ENCODE data around the gene LHX5.

LHX5 gene

DNA sequence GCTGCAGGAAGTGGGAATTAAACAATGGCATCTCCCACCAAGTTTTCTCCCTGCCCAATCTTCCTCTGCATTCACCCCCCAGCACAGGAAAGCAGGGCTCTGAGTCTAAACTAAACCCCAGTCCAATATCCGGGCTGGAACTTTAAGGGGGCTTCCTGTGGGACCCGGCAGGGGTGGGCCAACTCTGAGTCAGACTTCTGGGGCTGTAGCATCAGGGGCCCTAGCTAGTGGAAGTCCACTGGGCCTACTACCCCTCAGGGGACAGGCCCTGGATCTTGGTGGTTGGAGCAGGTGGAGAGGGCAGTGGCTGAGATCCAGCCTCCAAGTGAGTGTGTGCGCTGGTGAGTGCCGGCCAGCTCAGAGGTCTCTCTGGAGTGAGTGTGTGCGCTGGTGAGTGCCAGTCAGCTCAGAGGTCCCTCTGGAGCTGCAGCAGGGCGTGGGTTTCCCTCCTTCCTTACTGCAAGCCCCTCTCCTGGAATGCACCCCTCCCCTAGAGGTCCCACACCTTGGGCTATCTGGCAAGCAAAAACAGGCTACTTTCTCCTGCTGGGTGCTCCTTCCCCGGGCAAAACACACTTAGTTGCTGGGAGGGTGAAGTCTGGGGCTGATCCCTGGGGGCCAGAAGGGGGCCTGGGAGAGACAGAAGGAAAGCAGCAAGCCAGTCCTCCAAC, 5.6 kb upstream of the LHX5 start:
- no peak for DNase-seq

DNA sequence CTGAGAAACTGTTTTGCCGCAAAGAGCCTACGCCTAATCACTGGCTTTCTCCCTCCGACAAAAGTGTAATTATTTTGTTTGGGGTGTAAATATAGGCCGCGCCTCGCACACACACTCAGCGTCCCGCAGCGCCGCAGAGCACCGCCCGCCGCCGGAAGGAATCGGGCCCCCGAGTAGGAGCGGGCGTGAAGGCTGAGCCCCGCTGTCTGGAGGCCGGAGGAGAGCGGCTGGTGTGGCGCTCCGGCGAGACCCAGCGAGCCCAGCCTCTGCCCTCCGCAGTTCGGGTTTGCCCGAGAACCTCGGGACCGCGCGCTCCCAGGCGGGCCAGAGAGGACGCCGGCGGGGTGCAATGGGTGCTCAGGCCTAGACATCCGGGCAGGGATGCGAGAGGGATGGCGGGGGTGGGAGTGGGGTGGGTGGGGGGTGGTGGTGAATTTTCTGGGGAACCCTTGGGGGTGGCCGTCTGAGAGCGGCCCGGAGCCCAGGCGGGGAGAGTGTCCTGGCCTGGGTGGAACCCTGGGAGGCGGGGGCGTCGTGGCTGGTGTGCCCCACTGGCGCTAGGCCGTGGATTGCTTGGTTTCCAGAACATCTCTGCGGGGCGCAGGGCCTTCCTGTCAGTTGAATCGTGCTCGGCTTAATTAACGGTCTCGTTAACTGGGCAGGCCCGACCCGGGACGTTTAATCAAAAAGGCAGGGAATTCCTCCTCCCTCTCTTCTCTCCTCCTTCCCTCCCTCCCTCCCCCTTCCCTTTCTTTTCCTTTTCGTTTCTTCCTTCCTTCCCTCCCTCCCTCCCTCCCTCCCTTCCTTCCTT, 4.7 kb upstream of the LHX5 start:
- no peak for DNase-seq

DNA sequence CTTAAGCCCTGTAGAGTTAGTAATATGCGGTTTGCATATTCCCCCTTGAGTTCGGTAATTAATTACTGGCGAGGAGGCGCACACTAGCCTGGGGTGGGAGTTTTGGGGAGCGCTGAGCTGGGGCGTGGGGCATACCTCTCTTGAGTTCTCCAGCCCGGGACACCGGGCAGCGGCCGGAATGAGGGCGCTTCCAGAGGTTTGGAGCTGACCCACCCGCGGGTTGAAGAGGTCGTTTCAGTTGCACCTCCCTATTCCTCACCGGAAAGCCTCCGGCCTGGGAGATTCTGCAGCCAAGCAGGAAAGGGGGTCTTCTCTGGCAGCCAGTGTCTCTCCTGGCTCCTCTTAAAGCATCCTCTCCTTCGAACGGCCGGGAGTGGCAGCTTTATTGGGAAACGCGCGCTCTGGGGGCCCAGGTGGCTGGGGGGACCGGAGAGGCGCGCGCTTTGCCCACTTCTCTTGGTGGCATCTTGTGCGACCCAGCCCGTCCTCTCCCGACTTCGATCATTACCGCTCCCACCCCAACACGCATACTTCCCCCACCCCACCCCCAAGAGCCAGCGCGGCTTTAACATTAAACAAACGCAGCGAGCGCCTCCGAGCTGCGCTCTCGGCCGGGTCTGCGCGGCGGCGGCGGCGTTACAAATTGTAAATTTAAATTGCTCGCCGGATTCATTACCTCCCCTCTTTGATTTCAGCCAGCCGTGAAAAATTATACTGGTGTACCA, 3.9 kb upstream of the LHX5 start:
- DNase-seq = no peak

DNA sequence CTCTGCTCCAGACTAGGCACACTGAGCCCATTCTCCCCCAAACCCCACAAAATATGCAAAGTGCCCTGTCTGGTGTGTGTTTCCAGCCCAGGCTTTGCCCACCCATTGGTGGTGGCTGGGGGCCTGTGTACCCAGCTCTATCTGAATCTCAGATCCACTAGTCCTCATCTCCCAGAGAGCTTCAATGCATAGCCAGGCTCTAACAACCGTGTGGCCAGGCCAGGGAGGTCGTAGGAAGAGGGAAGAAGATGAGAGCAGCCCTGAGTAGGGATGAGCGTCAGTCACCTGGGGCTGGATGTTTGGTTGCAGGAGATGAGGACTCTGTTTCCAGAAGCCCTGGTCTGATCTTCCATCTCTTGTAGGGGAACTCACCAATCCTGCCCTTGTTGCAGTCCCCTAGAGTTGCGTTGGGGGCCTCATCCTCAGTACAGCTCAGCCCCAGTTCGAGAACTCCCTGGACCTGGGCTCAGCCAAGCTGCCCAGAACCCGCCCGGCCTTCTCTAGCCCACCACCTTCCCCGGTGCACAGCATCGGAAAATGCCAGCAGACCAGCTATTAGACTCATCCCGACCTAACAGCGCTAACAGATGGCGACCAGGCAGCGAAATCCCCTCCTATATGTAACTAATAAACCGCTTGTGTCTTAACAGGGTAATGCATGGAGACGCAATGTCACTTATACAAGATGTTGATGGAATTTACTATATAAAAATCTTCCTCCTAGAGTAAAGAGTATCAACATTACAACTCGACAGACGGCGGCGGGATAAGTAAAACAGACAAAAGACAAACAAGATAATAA, 3.2 kb upstream of the LHX5 start:
- no peak for DNase-seq

DNA sequence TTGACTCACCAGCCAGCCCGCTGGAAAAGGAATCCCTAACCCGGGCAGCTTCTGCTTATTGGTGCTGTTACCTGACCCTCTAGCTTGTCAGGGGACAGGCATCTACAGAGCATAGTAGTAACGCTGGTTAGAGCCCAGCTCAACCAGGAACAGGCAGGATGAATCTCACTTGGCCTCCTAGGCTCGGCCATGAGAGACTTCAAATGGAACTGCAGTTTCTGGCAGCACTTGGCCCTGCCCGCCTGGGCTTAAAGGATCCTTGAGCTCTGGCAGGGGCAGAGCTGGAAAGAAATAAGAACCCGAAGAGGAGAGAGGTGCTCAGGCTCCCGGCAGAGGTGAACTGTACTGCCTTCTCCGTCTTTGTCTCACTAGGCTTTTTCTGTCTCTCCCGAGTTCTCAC, 2.3 kb upstream of the LHX5 start:
- no peak for DNase-seq

DNA sequence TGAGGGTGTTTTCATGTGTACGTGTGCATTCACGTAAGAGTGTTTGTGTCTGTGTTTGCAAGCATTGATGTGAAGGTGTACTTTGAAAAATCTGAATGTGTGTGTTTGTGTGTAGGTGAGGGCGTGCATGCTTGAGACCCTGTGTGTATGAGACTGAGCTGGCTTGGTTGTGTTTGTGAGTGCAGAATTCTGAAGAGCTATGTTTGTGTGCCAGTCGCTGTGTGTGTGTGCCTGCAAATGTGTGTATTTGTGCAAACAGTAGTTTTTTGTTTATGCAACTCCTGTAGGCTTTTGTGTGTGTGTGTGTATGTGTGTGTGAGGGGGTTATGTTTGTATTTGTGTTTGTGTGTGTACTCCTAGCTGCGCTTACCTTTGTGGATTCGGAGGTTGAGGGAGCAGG, 1.7 kb upstream of the LHX5 start:
- DNase-seq = no peak

DNA sequence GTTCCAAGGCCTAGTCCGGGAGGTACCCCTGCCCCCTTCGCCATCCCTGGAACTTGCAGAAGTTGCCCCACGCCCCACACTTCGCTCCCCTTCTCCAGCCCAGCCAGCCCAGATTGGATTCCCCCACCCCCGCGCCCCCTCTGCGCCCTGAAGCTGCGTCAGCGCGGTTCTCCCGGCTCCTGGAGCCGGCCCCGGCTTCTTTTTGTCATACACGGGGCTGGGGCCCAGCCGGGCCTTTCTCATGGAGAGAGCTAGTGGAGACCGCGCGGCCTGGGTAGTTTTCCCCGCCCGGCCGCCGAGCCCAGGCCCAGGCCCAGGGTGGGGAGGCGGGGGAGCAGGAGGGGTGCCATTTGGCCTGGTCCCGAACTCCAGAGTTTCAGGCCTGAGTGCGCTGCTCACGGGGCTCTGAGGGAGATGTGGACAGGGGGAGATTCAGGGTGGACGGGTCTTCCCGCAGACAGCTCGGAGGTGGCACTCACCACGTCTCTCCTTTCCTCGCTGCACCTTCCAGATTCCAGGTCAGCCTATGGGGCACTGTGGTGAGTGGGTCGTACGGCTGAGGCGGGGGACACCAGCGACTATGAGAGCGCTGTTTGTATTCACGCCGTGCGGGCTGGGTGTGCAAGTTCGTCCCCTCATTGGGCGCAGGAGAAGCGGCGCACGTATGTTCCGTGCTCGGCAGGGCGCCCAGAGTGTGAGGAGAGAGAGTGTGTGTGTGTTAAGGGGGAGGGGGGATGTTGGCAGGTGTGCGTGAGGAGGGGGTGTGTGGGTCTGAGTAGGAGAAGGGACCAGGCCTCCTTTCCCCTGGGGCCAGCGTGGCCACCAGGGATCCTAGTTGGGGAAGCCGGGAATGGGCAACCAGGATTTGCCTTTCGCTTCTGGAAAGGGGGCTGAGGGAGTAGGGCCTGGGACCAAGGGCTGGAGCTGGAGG, 785 bp upstream of the LHX5 start:
- DNase-seq = no peak

DNA sequence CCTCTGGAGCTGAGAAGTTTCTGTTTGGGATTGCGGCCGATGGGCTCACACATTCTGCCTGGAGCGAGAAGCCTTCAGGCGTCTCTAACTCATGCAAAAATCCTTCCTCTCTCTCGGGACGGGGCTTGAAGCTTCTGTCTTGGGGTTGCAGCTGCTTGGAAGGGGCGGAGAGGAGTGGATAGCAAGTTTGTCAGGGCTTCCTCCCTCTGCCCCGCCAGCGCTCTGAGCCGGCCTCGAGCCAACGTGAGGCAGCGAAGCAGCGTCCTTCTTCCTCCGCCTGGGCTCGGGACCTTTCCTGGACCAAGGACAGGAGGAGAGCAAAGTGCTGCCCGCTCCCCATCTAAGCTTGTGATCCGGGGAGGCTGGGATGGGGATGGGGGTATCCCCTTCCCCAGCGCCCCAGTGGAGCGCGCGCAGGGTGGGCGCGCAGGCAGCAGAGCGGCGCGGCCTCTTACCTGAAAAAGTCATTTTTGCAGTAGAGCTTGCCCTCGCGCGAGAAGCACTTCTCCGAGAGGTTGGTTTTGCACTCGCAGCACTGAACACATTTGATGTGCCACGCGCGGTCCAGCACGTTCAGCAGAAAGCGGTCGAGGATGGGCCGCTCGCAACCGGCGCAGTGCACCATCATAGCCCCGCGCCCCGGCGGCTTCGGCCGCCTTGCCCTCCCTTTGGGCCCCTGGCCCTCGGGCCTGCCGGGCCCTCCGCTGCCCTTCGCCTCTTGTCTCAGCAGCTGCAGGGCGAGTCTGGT, 626 bp downstream of the LHX5 start:
- no peak for DNase-seq

DNA sequence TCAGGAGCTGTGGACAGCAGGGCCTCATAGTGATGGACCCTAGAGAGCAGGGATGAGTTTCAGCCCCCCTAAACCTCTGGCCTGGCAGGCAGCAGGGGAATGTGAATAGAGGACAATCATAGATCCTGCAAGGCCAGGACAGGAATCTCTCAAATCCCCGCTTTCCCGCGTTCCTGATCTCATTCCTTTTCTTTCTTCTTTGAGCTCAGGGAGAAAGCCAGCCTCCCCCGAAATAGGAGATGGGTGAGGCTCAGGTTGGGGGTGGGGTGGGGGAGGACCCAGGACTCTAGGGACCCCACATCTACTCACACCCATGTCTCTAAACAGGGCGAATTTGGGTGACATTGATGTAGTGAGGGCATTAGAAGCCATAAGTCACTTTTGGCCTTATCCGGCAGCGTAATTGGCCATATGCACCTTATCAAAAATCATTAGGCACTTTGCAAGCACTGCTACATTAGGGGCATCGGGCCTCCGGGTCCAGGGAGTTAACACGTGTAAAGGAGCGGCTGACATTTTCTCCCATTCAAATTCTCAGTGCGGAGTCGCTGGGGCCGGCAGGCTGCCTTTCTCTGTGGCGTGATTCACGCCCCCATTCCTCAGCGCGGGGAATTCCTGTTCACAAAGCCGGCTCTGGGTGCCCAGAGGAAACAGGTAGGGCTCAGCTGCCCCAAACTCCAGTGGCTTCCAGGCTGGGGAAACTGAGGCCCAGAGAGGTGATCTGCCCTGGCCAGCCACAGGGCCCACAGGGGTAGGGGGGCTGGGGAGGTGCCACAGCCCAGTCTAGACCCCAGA, 1.5 kb downstream of the LHX5 start:
- DNase-seq = no peak

DNA sequence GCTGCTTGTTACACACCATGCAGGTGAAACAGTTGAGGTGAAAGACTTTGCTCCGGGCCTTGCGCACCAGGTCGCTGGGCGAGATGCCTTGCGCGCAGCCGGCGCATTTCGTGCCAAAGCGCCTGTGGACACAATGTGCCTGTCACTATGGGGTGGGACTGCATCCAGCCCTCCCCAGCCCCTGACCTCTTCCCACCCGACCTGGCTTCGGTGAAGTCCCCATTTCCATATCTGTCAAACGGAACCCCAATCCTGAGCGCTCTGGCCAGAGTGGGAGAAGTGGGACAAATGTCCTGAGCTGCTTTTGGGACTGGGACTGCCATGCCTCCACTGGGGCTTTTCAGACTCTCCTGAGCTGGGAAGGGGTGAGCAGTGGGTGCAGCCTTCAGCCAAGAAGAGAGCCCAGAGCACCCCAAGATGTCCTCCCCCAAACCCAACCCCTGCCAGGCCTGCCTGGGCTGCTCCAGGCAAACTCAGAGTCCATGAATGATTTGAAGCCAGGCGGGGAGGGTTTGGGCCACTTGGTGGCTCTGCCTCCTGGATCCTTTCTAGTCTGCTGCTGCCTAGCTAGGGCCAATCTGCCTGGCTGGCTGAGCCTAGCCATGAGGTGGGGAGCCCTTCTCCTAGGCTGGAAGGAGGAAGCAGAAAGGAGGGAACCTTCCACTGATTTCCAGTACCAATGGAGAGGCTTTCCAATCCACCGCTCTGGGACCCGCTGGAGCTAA, 2.3 kb downstream of the LHX5 start:
- DNase-seq = no peak

DNA sequence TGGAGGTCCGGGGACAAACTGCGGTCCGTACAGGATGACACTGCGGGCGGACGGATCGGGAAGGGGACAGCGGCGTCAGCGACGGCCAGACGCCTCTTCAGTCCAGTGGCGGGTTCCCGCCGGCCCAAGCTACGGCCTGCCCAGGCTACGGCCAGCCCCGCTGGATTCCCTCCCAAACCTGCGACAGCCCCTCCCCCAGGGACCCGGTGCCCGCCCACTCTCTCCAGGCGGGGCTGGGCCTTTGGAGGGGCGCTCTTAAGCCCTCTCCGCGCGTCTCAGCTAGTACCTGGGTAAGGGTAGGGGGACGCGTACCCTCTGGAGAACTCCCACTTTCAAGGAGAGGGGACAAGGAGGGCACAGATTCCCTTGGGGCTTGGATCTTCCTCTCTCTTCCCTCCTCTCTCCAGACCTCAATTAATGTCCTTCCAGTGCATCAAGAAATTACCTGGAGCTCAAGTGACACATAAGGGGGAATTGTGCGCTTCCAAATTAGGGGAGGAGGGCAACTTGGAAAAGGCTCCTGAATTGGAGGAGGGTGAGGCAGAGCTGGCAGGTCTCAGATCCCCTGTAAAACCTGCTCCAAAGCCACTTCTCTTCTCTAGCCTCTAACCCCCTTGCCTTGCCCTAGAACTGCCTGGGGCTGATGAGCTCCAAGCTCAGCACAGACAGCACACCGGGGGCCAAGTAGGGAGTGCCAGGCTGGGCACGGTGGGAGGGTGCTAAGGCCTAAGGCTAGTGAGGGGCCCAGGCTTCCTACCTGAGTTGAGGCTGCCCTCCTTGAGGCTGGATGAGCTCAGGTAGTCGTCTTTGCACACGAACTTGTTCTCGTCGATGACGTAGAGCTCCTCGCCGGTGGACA, 3.1 kb downstream of the LHX5 start:
- DNase-seq = no peak

DNA sequence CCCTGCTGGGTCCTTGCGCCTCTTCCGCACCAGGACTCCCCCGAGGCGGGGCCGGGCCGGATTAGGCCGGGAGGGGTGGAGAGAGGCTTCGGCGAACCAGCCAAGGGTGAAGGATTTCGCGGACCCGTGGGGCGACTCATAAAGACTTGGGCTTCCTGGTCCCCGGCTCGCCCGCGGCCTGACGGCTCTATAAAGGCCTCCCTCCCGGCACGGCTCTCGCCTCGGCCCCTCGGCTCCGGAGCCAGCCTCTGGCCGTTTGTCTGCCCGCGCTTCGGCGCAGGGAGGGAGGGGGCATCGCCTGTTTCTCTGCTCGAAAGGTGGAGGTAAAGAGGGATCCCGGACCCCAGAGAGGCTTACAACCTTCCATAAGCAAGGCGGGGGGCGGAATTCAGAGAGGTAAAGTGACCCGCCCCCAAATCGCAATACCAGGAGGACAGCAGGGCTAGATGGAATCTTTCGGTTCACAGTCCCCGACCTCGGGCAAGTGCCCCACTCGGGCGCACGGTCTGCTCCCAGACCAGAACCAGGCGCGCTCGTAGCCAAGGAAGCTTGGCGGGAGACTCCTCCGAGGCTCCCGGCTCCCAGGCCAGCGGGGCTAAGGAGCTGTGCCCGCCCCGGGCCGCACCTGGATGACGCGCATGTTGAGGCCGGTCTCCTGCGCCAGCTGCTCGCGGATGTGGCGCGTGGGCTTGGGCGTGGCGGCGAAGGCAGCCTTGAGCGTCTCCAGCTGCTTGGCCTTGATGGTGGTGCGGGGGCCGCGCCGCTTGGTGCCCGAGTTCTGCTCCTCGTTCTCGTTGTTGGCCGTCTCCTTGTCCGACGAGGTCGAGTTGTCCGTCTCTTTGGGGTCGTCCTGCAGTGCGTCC, 3.9 kb downstream of the LHX5 start:
- no peak for DNase-seq

DNA sequence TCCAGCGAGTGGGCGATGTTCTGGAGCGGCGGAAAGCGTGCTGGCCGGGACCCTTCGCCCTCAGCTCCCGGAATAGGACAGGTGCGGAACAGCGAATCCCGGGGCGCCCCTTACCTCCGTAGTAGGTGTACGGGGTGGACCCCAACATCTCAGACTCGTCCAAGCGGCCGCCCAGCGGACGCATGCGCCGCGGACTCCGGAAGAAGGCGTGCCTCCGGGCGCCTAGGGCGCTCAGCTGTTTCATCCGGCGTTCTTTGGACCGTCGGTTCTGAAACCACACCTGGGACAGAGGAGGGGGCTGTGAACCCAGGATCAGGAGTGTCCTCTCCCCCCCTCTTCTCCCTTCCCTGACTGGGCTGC, 4.5 kb downstream of the LHX5 start:
- no peak for DNase-seq

DNA sequence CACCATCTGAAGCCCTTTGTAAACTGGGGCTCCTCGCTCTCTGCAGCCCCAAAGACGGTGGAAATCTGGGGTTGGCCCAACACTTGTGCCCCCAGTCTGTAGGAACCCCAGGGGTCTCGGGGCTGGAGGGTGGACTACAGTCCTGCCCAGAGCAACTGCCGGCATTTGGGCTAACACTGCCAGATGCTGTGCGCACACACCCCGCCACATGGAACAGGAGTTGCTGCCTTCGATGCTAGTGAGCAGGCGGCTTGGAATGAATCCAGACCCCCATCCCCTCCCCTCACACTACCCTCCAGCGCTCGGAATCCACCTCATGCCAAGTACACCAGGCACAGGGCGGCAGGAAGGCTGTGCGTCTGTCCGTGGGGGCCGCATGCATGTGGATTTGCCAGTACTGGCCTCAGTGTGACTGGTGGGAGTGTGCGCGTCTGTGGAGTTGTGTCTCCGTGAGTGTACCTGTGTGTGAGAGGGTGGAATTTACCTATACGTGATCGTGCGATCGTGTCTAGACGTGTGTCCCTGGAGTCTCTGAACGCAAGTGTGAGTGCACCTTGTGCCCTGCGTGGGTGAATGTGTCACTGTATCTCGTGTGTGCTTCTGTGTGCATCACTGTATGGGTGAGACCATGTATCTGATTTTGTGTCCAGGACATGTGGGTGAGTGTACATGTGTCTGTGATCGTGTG, 5.1 kb downstream of the LHX5 start:
- no peak for DNase-seq

DNA sequence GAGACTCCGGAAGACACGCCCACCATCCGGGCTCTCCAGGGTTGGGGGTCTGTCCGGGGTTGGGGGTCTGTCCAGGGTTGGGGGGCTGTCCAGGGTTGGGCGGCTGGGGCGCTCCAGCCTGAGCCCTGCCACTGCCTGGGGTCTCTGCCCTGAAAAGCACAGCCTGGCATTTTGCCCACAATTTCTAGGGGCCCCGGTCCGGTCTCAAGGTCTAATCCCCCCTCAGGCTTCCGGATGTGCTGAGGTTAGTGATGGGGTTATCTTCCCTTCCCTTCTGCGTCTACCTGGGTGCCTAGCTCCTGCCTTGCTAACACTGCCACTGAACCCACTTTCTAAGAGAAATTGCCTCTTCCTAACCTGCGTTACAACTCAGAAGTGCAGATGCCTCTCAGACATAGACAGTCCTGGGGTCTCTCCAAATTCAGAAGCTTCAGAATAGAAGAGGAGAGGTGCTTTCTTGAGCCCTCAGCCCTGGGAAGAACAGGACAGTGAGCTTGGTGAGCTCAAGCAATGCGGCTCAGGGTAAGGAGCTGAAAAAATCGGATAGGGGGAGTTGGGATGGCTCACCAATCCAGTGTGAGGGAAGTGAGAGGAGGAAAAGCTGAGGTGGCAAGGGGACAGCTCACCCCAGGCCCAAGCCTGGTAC, 5.7 kb downstream of the LHX5 start:
- no peak for DNase-seq
